SK-N-MC (cell line): ENCODE results near the gene RIMBP2.

Experiments
- DNase-seq: peaks from one replicate; pipeline ENCODE4 v3.0.0-alpha.2; 2011; ENCODE audit warnings: low read depth, low spot score
- H3K27ac ChIP-seq: fragments of 200-600 bp; sonication (generic); 2 replicates; pipeline ENCODE4 v1.5.1; 2016; ENCODE audit warnings: mixed run types
- H3K36me3 ChIP-seq: fragments of 200-600 bp; sonication (generic); 2 replicates; pipeline ENCODE4 v1.6.1; 2017; ENCODE audit warnings: antibody characterized with exemption, low read length, mixed read lengths; ENCODE audit not compliant: insufficient read depth
- H3K4me3 ChIP-seq: fragments of 200-600 bp; sonication (generic); 2 replicates; pipeline ENCODE4 v1.5.1; 2016
- H3K9ac ChIP-seq: fragments of 200-600 bp; sonication (generic); 2 replicates; pipeline ENCODE4 v1.8.0; 2017; ENCODE audit warnings: mixed run types, mixed read lengths; ENCODE audit not compliant: insufficient read length
- H3K9me3 ChIP-seq: fragments of 200-600 bp; sonication (generic); 2 replicates; pipeline ENCODE4 v1.6.1; 2017; ENCODE audit warnings: low read depth, mild to moderate bottlenecking, antibody characterized with exemption, low read length, moderate library complexity, mixed read lengths
- EZH2 ChIP-seq: fragments of 200-600 bp; sonication (generic); IDR thresholded peaks from one replicate; pipeline ENCODE4 v1.6.1; 2017; ENCODE audit warnings: antibody characterized with exemption
- FOXP2 ChIP-seq: optimal IDR thresholded peaks from 2 replicates; pipeline ENCODE3; 2011; ENCODE audit warnings: mild to moderate bottlenecking, moderate library complexity; ENCODE audit not compliant: insufficient read depth; ENCODE audit errors: extremely low read length, control extremely low read depth
- POLR2AphosphoS5 ChIP-seq: IDR thresholded peaks from 2 replicates; pipeline ENCODE4 v1.6.1; 2012; ENCODE audit warnings: mild to moderate bottlenecking, low read depth, low read length, borderline replicate concordance

The RIMBP2 gene

DNA sequence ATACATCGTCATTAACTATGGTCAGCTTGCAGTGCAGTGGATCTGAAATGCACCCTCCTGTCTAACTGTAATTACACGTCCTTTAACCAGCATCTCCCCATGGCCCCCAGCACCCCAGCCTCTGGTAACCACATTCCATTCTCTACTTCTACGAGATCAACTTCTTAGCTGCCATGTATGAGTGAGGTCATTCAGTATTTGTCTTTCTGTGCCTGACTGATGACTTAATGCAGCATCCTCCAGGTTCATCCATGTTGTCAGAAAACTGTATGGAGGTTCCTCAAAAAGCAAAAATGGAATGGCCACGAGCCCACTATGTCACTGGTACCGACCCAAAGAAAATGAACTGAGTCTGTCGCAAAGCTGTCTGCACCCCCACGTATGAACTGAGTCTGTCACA, 107.3 kb downstream of the RIMBP2 start:
- Histone ChIP-seq H3K36me3 (no peaks in the 10 kb centered on the region), H3K27ac (no peak overlapping the region), H3K9ac (no peak overlapping the region), H3K9me3 (no peaks in the 10 kb centered on the region), H3K4me3 (no peak overlapping the region)
- TF ChIP-seq POLR2AphosphoS5 (no peak), FOXP2 (no peak), EZH2 (no peak)
- DNase-seq = no peak

GRCh38 chr12:130608132-130608531, 108.0 kb downstream of the RIMBP2 start:
- DNase-seq = no peak
- H3K4me3 ChIP-seq = no peak overlapping the region
- no peak for TF ChIP-seq POLR2AphosphoS5
- no peak for TF ChIP-seq EZH2
- TF ChIP-seq FOXP2 = no peak
- H3K36me3 ChIP-seq = no peaks in the 10 kb centered on the region
- no peaks in the 10 kb centered on the region for H3K9me3 ChIP-seq
- H3K27ac ChIP-seq = no peak overlapping the region
- no peak overlapping the region for H3K9ac ChIP-seq

- no peaks in the 10 kb centered on the region for H3K9me3 ChIP-seq
- H3K9ac ChIP-seq = no peak overlapping the region
- H3K4me3 ChIP-seq = no peak overlapping the region
- H3K27ac ChIP-seq = no peak overlapping the region
- no peaks in the 10 kb centered on the region for H3K36me3 ChIP-seq
- no peak for DNase-seq
- TF ChIP-seq EZH2 = no peak
- no peak for TF ChIP-seq POLR2AphosphoS5
- TF ChIP-seq FOXP2 = no peak
Measured at GRCh38 chr12:130606231-130606630, 109.9 kb downstream of the RIMBP2 start.

GRCh38 chr12:130603396-130603965, 112.6 kb downstream of the RIMBP2 start:
- DNase-seq = no peak
- Histone ChIP-seq H3K9me3 (no peaks in the 10 kb centered on the region), H3K36me3 (no peaks in the 10 kb centered on the region), H3K9ac (no peak overlapping the region), H3K27ac (no peak overlapping the region), H3K4me3 (no peak overlapping the region)
- TF ChIP-seq POLR2AphosphoS5 (no peak), FOXP2 (no peak), EZH2 (no peak)

DNA sequence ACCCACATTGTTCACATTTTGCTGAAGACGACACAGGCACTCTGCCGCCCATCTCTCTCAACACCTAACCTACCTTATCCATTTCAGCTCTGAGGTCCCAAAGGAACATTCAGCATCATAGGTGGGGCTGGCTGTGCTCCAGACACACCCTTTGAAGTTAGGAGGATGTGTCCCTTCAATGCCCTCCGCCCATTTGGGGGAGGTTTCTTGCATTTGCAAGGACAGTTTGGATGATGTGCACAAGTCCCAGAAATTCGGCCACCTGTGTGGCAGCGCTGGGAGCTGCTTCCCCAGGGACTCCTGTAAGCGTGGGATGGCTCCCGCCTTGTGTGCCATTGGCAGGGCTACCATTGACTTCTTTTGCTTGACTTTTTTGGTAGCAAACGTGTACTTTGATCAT, 113.8 kb downstream of the RIMBP2 start:
- DNase-seq = no peak
- no peak overlapping the region for H3K4me3 ChIP-seq

GRCh38 chr12:130601327-130601726, 114.8 kb downstream of the RIMBP2 start:
- Histone ChIP-seq H3K36me3 (no peaks in the 10 kb centered on the region), H3K9me3 (no peaks in the 10 kb centered on the region), H3K9ac (no peak overlapping the region), H3K4me3 (no peak overlapping the region), H3K27ac (no peak overlapping the region)
- DNase-seq = no peak
- TF ChIP-seq EZH2 = no peak
- TF ChIP-seq FOXP2 = no peak
- no peak for TF ChIP-seq POLR2AphosphoS5

More for the DNA sequence above, 113.8 kb downstream of the RIMBP2 start:
- Histone ChIP-seq H3K36me3 (no peaks in the 10 kb centered on the region), H3K9me3 (no peaks in the 10 kb centered on the region), H3K9ac (no peak overlapping the region), H3K27ac (no peak overlapping the region)
- TF ChIP-seq POLR2AphosphoS5 = no peak
- no peak for TF ChIP-seq EZH2
- TF ChIP-seq FOXP2 = no peak

GRCh38 chr12:130596241-130596640, 119.9 kb downstream of the RIMBP2 start:
- no peak overlapping the region for H3K27ac ChIP-seq
- no peaks in the 10 kb centered on the region for H3K36me3 ChIP-seq
- no peak for DNase-seq
- no peak overlapping the region for H3K9ac ChIP-seq
- TF ChIP-seq POLR2AphosphoS5 (no peak), FOXP2 (no peak), EZH2 (no peak)
- H3K4me3 ChIP-seq = no peak overlapping the region
- H3K9me3 ChIP-seq = no peaks in the 10 kb centered on the region

DNA sequence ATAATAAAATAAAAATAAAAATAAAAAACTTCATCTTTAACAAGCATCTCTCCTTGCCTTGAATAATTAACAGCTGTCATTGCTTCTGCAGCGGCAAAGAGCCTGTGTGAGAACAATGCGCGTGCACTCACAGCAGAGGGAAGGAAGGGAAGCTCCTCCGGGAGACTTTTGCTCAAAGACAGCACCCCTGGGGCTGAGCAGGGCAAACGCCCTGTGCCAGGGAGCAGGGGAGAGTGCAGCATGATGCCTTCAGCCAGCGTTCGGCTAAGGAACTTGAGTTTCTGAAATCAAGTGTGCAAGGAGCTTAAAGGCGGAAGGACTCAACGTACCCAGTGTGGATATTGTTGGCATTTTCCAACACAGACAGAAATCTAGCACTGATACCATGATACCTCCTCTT, 120.5 kb downstream of the RIMBP2 start:
- H3K27ac ChIP-seq = no peak overlapping the region
- no peaks in the 10 kb centered on the region for H3K9me3 ChIP-seq
- H3K4me3 ChIP-seq = no peak overlapping the region
- H3K36me3 ChIP-seq = no peaks in the 10 kb centered on the region
- DNase-seq = no peak
- H3K9ac ChIP-seq = no peak overlapping the region
- TF ChIP-seq EZH2 = no peak
- TF ChIP-seq FOXP2 = no peak
- TF ChIP-seq POLR2AphosphoS5 = no peak

GRCh38 chr12:130593056-130593455, 123.0 kb downstream of the RIMBP2 start:
- Histone ChIP-seq H3K4me3 (no peak overlapping the region), H3K36me3 (no peaks in the 10 kb centered on the region), H3K9me3 (no peaks in the 10 kb centered on the region), H3K9ac (no peak overlapping the region), H3K27ac (no peak overlapping the region)
- no peak for DNase-seq
- TF ChIP-seq EZH2 = no peak
- TF ChIP-seq FOXP2 = no peak
- no peak for TF ChIP-seq POLR2AphosphoS5
